OCI-LY1 (cell line): ENCODE data around the gene CCR5AS.

Source experiments
- H2AFZ ChIP-seq: fragments of 200-600 bp; sonication (generic), shearing (Covaris generic); 2 replicates; pipeline ENCODE4 v1.6.0; 2014; ENCODE audit warnings: antibody characterized with exemption, mild to moderate bottlenecking, low read length
- H3F3A ChIP-seq: fragments of 200-600 bp; sonication (generic), shearing (Covaris generic); 2 replicates; pipeline ENCODE4 v1.6.0; 2014; ENCODE audit warnings: mild to moderate bottlenecking, antibody characterized with exemption, low read length, moderate library complexity; ENCODE audit not compliant: insufficient read depth
- H3K27ac ChIP-seq: fragments of 200-600 bp; sonication (generic); 2 replicates; pipeline ENCODE4 v1.5.1; 2014; ENCODE audit warnings: low read length, mixed run types, mild to moderate bottlenecking, low read depth; ENCODE audit not compliant: poor library complexity, severe bottlenecking
- H3K27me3 ChIP-seq: fragments of 200-600 bp; sonication (generic); 2 replicates; pipeline ENCODE4 v1.6.0; 2014; ENCODE audit warnings: antibody characterized with exemption, mild to moderate bottlenecking, low read length, moderate library complexity; ENCODE audit not compliant: insufficient read depth
- H3K36me3 ChIP-seq: fragments of 200-600 bp; sonication (generic); 2 replicates; pipeline ENCODE4 v1.6.1; 2014; ENCODE audit warnings: mild to moderate bottlenecking, antibody characterized with exemption, low read length, moderate library complexity, mixed read lengths; ENCODE audit not compliant: insufficient read depth
- H3K4me1 ChIP-seq: fragments of 200-600 bp; sonication (generic); 2 replicates; pipeline ENCODE4 v1.5.1; 2014; ENCODE audit warnings: mild to moderate bottlenecking, low read length, moderate library complexity; ENCODE audit not compliant: insufficient read depth, severe bottlenecking
- H3K4me2 ChIP-seq: fragments of 200-600 bp; sonication (generic), shearing (Covaris generic); 2 replicates; pipeline ENCODE4 v1.6.1; 2014; ENCODE audit warnings: low read length
- H3K4me3 ChIP-seq: fragments of 200-600 bp; sonication (generic); 2 replicates; pipeline ENCODE4 v1.5.1; 2014; ENCODE audit warnings: low read length, low read depth, mild to moderate bottlenecking, mixed read lengths; ENCODE audit not compliant: poor library complexity, severe bottlenecking
- H3K79me2 ChIP-seq: fragments of 200-600 bp; shearing (Covaris generic); 2 replicates; pipeline ENCODE4 v1.6.1; 2016; ENCODE audit warnings: mixed run types, low read length, mixed read lengths; ENCODE audit not compliant: insufficient read depth
- H3K9ac ChIP-seq: fragments of 200-600 bp; sonication (generic), shearing (Covaris generic); 2 replicates; pipeline ENCODE4 v1.6.1; 2014; ENCODE audit warnings: mild to moderate bottlenecking, low read length, mixed read lengths
- H3K9me2 ChIP-seq: fragments of 200-600 bp; sonication (generic), shearing (Covaris generic); 2 replicates; pipeline ENCODE4 v1.6.1; 2014; ENCODE audit warnings: low read depth, mild to moderate bottlenecking, low read length, mixed read lengths
- H3K9me3 ChIP-seq: fragments of 200-600 bp; shearing (Covaris generic); 2 replicates; pipeline ENCODE4 v1.6.1; 2014; ENCODE audit warnings: low read length, mixed read lengths
- H4K20me1 ChIP-seq: fragments of 200-600 bp; sonication (generic), shearing (Covaris generic); 2 replicates; pipeline ENCODE4 v1.6.0; 2016; ENCODE audit warnings: mild to moderate bottlenecking, low read length; ENCODE audit not compliant: insufficient read depth
- EZH2 ChIP-seq: fragments of 200-600 bp; sonication (generic), shearing (Covaris generic); IDR thresholded peaks from 2 replicates; pipeline ENCODE4 v1.8.0; 2017; ENCODE audit warnings: borderline replicate concordance, mixed run types, mild to moderate bottlenecking, antibody characterized with exemption, low read length, moderate library complexity, mixed read lengths
- TF ChIP-seq, protein P1 (sequence below): fragments of 200-600 bp; sonication (generic), shearing (Covaris generic); IDR thresholded peaks from 2 replicates; pipeline ENCODE4 v1.5.1; 2017; ENCODE audit warnings: mild to moderate bottlenecking, antibody characterized with exemption, low read length, moderate library complexity, mixed read lengths

Gene CCR5AS

DNA sequence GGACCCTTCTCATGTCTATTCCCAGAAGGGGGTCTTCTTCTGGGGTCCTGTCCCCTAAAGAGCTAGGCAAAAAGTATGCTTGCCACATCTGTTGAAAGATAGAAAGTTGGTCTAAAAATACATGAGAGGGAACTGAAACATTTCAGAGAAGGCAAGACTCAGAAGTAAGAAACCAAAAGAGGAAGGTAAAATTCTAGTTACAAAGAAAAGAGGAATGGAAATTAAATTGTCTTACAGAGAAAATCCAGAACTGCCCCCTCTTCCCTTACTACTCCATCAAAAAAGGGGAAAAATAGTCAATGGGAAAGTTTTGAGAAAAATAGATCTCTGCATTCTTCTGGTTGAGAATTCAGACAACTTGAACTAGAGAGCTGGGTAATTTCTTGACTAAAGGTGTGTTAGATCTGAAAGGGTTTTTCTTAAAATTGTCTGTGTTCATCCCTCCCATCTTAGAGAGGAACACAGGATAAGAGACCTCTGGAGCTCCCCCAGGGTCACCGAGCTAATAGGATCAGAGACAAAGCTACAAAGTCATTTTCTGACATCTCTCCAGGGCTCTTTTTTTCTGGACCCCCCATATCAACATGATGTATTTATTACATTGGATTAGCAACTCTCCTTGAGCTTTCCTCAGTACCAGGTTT is 85.3 kb downstream of the CCR5AS start:
- TF ChIP-seq, protein P1, sequence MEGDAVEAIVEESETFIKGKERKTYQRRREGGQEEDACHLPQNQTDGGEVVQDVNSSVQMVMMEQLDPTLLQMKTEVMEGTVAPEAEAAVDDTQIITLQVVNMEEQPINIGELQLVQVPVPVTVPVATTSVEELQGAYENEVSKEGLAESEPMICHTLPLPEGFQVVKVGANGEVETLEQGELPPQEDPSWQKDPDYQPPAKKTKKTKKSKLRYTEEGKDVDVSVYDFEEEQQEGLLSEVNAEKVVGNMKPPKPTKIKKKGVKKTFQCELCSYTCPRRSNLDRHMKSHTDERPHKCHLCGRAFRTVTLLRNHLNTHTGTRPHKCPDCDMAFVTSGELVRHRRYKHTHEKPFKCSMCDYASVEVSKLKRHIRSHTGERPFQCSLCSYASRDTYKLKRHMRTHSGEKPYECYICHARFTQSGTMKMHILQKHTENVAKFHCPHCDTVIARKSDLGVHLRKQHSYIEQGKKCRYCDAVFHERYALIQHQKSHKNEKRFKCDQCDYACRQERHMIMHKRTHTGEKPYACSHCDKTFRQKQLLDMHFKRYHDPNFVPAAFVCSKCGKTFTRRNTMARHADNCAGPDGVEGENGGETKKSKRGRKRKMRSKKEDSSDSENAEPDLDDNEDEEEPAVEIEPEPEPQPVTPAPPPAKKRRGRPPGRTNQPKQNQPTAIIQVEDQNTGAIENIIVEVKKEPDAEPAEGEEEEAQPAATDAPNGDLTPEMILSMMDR: no peak
- no peak for TF ChIP-seq EZH2
- Histone ChIP-seq H3K27me3 (no peaks in the 10 kb centered on the region), H3K79me2 (no peaks in the 10 kb centered on the region), H4K20me1 (no peaks in the 10 kb centered on the region), H3K9me3 (0 out of 2 replicates have a peak, but pooled peaks cover 2% of the 10 kb centered on the region), H3K9me2 (no peaks in the 10 kb centered on the region), H3K4me1 (no peaks in the 10 kb centered on the region), H3F3A (no peaks in the 10 kb centered on the region), H3K27ac (no peak overlapping the region), H3K36me3 (no peaks in the 10 kb centered on the region), H3K4me3 (no peak overlapping the region), H3K4me2 (no peak overlapping the region), H2AFZ (no peak overlapping the region), H3K9ac (no peak overlapping the region)

DNA sequence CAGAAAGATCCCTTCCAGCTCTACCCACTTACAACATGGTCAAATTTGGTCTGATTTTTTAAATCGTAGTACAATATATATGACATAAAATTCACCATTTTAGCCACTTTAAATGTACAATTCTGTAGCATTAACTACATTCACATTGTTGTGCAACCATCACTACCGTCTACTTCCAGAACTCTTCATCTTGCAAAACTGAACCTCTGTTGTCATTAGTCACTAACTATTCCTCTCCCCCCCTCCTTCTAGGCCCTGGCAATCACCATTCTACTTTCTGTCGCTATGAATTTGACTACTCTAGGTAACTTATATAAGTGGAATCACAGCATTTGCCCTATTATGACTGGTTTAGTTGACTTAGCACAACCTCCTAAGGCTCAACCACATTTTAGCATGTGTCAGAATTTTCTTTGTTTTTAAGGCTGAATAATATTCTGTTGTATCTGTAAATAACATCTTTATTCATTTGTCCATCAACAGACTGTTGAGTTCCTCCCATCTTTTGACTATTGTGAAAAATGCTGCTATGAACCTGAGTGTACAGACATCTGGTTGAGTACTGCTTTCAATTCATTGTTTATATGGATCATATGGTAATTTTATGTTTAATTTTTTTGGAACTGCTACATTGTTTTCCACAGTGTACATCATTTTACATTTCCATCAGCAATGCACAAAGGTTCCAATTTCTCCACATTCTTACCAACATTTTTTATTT is 88.5 kb downstream of the CCR5AS start:
- H3K27ac ChIP-seq: no peak overlapping the region
- no peaks in the 10 kb centered on the region for H4K20me1 ChIP-seq
- no peak overlapping the region for H3K9ac ChIP-seq
- no peaks in the 10 kb centered on the region for H3K79me2 ChIP-seq
- no peaks in the 10 kb centered on the region for H3K27me3 ChIP-seq
- no peak overlapping the region for H3K4me2 ChIP-seq
- no peaks in the 10 kb centered on the region for H3K4me1 ChIP-seq
- no peaks in the 10 kb centered on the region for H3K9me2 ChIP-seq
- no peaks in the 10 kb centered on the region for H3K36me3 ChIP-seq
- no peak overlapping the region for H3K4me3 ChIP-seq
- H3F3A ChIP-seq: no peaks in the 10 kb centered on the region
- 0 out of 2 replicates have a peak, but pooled peaks cover 2% of the 10 kb centered on the region for H3K9me3 ChIP-seq
- no peak overlapping the region for H2AFZ ChIP-seq
- TF ChIP-seq EZH2: no peak

DNA sequence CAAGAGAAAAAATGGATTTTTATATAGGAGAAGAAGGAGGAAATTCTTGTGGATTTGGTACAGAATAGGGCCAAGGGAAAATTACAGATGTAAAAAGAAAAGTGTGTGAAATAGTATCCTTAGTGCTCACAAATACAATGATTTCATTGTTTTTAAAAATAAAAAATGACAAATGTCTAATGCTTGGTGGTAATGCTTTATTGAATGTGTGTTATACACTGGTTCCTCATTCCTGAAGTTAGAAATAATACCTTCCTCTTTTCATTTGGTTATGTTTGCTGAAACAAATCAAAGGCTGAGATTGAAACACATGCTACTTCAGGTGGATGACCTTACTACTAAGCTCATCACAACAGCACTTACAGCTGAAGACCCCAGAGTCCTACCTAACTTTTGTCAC is 90.7 kb downstream of the CCR5AS start:
- Histone ChIP-seq H3K9me3 (0 out of 2 replicates have a peak, but pooled peaks cover 2% of the 10 kb centered on the region), H3K27me3 (no peaks in the 10 kb centered on the region), H3K36me3 (no peaks in the 10 kb centered on the region), H3K79me2 (no peaks in the 10 kb centered on the region), H3K9me2 (no peaks in the 10 kb centered on the region), H4K20me1 (no peaks in the 10 kb centered on the region), H3K4me3 (no peak overlapping the region), H3K27ac (no peak overlapping the region), H3K4me2 (no peak overlapping the region), H2AFZ (no peak overlapping the region), H3F3A (no peaks in the 10 kb centered on the region), H3K9ac (no peak overlapping the region), H3K4me1 (no peaks in the 10 kb centered on the region)
- no peak for TF ChIP-seq EZH2
- TF ChIP-seq, protein P1: no peak
